Activated CD8-positive, alpha-beta T cell treated with anti-CD3 and anti-CD28 coated beads, Interleukin-2, amount 10 ng/mL, durations not matched to agents 7 days and 5 days (primary cell): ENCODE data around the gene PHF19. TPM values are rescaled to one million over a fixed set of nuclear protein-coding genes. Genes with fewer than 3 reads are reported as not detected.

Experiments
- ATAC-seq: fragments of 150-1000 bp; cut with Tn5 transposase; one replicate; pipeline ENCODE4 v1.10.0; 2021; ENCODE audit warnings: moderate library complexity
- CTCF ChIA-PET: fragments of 350-600 bp; sonication (Branson Sonifier 250); formaldehyde crosslinking; loops from one replicate; lab custom pipeline; 2021; ENCODE audit warnings: antibody characterized with exemption; lab: Charles Lee
- POLR2A ChIA-PET: fragments of 350-600 bp; sonication (Branson Sonifier 250); formaldehyde crosslinking; loops from one replicate; lab custom pipeline; 2021; ENCODE audit warnings: antibody characterized with exemption; lab: Charles Lee
- DNase-seq: peaks from one replicate; pipeline ENCODE4 v3.0.0-alpha.2; 2020
- H3K27ac Mint-ChIP-seq: one replicate; pipeline ENCODE4 v1.8.0; 2021; ENCODE audit warnings: mild to moderate bottlenecking, mixed read lengths
- H3K27me3 Mint-ChIP-seq: one replicate; pipeline ENCODE4 v1.8.0; 2021; ENCODE audit warnings: low read depth, mixed read lengths
- H3K36me3 Mint-ChIP-seq: one replicate; pipeline ENCODE4 v1.8.0; 2021; ENCODE audit warnings: low read depth, mixed read lengths
- H3K4me1 Mint-ChIP-seq: one replicate; pipeline ENCODE4 v1.8.0; 2021; ENCODE audit warnings: low read depth, mixed read lengths
- H3K4me3 Mint-ChIP-seq: one replicate; pipeline ENCODE4 v1.8.0; 2021; ENCODE audit warnings: mild to moderate bottlenecking, mixed read lengths
- H3K9me3 Mint-ChIP-seq: one replicate; pipeline ENCODE4 v1.8.0; 2022; ENCODE audit warnings: mixed read lengths; ENCODE audit not compliant: insufficient read depth
- total RNA-seq, 2 experiments: library from RNA; stranded (reverse); gene quantifications; one replicate each; pipeline ENCODE4 v1.2.3, GENCODE V29; 2021

The PHF19 gene
- total RNA-seq, result 100 to 1,000 TPM; 273 to 290 TPM

DNA sequence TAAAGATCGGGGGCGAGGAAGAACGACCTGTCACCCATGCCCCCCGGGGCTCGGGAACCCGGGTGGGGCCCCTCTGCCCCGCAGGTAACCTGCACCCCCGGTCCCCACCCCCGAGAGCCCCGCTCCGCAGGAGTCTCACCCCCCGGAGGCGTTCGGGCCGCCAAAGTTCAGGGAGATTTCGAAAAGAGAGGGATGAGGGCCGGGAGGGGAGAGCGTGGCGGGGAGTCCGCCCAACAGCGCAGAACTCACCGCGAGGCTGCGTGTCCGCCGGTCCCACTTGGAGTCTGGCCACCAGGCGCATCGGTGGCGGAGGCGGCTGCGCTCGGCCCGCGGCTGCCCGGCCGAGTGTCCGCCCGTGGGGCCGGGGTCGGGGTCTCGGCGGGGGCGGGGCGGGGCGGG is at the start of gene PHF19:
Gene PHF19, minus strand, starts transcription at position 347 of the 399 bp plus-strand sequence. CDS start 2,447 bp downstream, outside the sequence.
- CTCF ChIA-PET, result interaction anchor here (1.0 to 5.0 kb wide), 6 partner anchors 19 to 62 kb away, joined by 3 to 23 read pairs (median 3); no protein-coding TSS in a partner anchor
- no peaks in the 10 kb centered on the region for H3K27me3 Mint-ChIP-seq
- peak within 1 kb of the TSS; percentile 88 for H3K4me3 Mint-ChIP-seq
- DNase-seq (peak; percentile 73), ATAC-seq (peak; percentile 32)
- no peaks in the 10 kb centered on the region for H3K9me3 Mint-ChIP-seq
- peaks cover 61% of the 10 kb centered on the region for H3K36me3 Mint-ChIP-seq
- H3K4me1 Mint-ChIP-seq, result peaks cover 79% of the 10 kb centered on the region
- POLR2A ChIA-PET, result interaction anchor here (1.0 to 14.1 kb wide), 9 partner anchors 9 to 198 kb away, joined by 3 to 344 read pairs (median 13); partner anchors contain the start of genes CNTRL and TRAF1
- peak within 1 kb of the TSS; percentile 95 for H3K27ac Mint-ChIP-seq

DNA sequence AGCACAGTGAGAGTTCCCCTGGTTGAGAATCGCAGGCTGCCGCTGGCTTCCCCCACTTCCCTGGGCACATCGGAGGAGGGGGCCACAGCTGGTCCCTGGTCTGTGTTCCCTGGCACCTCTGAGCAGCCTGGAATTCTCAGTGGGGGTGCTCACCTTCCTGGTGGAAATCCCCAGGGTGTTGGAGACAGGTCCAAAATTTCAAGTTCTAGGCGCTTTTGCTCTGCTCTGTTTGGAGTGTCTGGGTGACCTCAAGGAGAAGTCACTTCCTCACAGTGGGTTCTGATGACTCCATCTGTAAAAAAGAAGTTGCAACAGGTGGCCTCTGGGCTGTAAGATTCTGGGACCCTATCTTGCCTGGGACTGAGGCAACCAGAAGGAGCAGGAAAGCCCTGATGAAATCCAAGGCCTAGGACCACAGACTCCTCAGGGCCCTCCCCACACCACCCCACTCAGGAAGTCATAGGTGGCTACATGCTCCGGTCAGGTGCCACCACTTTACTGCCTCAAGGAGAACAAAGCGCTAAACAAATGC is 49.5 kb upstream of the PHF19 start, which contains the start of gene TRAF1:
Gene TRAF1, minus strand, starts transcription at position 400 of the 532 bp plus-strand sequence. CDS start 721 bp downstream, outside the sequence.
- Mint-ChIP-seq H3K27me3 (no peaks in the 10 kb centered on the region), H3K4me3 (peak within 1 kb of the TSS; percentile 90), H3K27ac (peak within 1 kb of the TSS; percentile 95), H3K4me1 (peaks cover 85% of the 10 kb centered on the region), H3K36me3 (peaks cover 63% of the 10 kb centered on the region), H3K9me3 (no peaks in the 10 kb centered on the region)
- POLR2A ChIA-PET, result interaction anchor here (0.8 to 15.6 kb wide), 12 partner anchors 6 to 195 kb away, joined by 3 to 344 read pairs (median 12); partner anchors contain the start of genes CNTRL, PHF19 and PSMD5
- CTCF ChIA-PET, result interaction anchor here (0.7 to 4.9 kb wide), 9 partner anchors 10 to 195 kb away, joined by 3 to 26 read pairs (median 6); partner anchors contain the start of gene PHF19
- ATAC-seq, result peak; percentile 26
- DNase-seq, result peak; percentile 63

DNA sequence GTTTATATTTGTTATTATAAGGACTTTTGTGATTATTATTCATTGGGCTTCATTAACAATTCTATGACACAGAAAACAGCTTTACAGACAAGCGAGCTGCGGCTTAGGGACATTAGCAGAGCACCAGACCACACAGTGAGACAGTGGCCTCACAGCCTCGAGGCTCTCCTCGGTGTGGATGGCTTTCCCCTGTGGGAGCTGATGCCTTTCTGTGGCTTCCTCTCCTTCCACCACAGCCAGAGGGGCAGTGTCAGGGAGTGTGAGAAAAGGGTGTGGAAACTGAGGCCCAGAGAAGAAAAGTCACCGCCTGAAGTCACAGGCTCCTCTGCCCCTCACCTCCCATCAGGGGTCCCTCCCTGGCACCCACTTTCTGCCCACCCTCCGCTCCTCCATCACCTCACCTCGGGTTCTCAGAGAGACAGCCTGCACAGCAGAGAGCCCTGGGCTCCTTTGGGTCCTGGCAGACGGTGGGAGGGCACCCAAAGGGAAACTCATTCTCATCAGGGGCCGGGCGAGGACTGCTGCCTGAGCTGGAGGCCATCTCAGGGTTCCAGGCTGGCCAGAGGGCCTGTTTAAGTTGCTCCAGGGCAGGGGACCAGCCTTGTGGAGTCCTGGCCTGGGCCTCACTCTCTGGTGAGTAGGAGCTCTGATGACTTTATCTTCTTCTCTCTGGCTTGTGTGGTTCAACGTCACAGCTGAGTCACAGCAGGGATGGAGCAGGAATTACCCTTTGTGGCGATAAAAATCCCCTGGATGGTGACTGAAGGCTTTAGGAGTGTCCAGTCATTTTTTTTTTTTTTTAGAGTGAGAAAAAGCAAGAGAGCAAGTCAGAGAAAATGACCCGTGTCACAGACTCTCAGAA is 48.8 kb upstream of the PHF19 start:
- ChIA-PET CTCF (interaction anchor here (0.7 to 4.9 kb wide), 11 partner anchors 7 to 196 kb away, joined by 3 to 26 read pairs (median 6); partner anchors contain the start of gene PHF19), POLR2A (interaction anchor here (0.8 to 15.6 kb wide), 13 partner anchors 7 to 149 kb away, joined by 3 to 344 read pairs (median 7); partner anchors contain the start of genes CNTRL and PHF19)
- Mint-ChIP-seq H3K27me3 (no peaks in the 10 kb centered on the region), H3K4me3 (peak overlapping the region; percentile 90), H3K27ac (peak overlapping the region; percentile 95), H3K4me1 (peaks cover 85% of the 10 kb centered on the region), H3K9me3 (no peaks in the 10 kb centered on the region), H3K36me3 (peaks cover 66% of the 10 kb centered on the region)
- ATAC-seq, result peak; percentile 37
- peak; percentile 68 for DNase-seq

DNA sequence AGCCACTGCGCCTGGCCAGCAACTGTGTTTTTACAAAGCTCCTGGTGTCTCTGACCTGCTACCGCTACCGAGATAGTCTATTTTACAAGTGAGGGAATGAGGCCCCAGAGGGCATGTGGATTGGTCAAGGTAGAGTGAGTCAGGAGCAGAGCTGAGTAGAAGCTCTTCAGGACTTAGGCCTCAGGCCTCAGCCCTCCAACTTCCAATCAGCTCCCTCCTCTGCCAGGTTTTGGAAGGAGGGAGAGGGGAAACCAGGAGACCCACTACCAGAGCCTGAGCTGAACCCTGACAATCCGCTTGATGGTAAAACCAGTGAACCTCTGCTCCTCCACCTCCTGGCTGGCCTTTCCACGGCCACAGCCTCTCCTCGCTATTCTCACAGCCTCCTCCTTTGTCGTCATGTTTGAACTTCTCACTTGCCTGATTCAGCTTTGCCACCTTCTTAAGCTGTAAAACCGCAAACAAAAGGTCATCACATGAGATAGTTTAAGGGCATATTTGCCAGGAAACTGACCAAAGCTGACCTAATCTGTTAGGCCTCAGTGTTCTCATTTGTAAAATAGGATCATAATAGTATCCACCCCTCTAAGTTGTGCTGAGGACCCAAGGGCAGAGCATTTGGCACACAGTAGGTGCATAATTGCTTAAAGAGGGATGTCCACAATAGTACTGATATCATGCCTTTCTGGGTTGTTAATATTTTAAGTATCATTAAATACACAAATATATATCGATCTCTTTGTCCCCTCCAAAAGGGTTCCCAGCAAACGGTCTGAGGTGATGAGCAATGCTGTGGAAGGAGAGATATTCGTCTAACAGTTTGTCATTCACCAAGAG is 47.9 kb upstream of the PHF19 start:
- peaks cover 87% of the 10 kb centered on the region for H3K4me1 Mint-ChIP-seq
- POLR2A ChIA-PET, result interaction anchor here (0.6 to 15.6 kb wide), 14 partner anchors 8 to 213 kb away, joined by 3 to 344 read pairs (median 6); partner anchors contain the start of gene PHF19
- ATAC-seq (no peak), DNase-seq (peak; percentile 36)
- peaks cover 75% of the 10 kb centered on the region for H3K36me3 Mint-ChIP-seq
- no peaks in the 10 kb centered on the region for H3K27me3 Mint-ChIP-seq
- peak overlapping the region; percentile 90 for H3K4me3 Mint-ChIP-seq
- CTCF ChIA-PET, result interaction anchor here (0.8 to 4.9 kb wide), 10 partner anchors 8 to 56 kb away, joined by 3 to 26 read pairs (median 8); partner anchors contain the start of gene PHF19
- H3K27ac Mint-ChIP-seq, result peak overlapping the region; percentile 95
- H3K9me3 Mint-ChIP-seq, result no peaks in the 10 kb centered on the region

DNA sequence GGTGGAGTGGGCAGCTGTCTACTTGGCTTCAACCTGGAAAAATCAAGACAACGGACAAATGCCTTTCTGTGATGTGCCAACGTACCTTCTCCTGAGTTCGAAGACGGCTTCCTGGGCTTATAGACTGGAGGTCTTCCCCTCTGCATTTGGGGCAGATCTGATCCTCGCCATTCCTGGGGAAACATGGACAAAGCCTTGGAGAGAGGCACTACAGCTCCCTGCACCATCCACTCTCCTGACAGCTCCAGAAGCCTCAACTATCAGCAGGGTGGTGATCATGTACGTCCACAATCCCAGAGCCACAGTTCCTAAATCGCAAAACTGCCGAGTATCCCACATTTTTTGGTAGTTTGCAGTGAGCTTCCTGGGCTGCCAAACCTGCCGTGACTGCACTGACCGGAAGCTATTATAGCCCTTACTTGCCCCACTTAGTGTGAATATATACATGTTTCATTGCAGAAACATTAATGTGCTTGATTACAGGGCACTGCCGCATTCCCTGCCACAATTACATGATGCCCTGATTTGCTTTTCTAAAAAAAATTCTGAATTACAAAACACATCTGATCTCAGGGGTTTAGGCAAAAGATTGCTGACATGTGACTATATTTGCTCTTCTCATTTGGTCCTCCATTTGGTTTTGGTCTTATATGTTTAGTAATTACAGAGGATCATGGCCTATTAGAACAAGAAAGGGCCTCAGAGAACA is 46.8 kb upstream of the PHF19 start:
- H3K27me3 Mint-ChIP-seq, result no peaks in the 10 kb centered on the region
- ATAC-seq (no peak), DNase-seq (peak; percentile 20)
- H3K4me3 Mint-ChIP-seq, result peak overlapping the region; percentile 90
- CTCF ChIA-PET, result interaction anchor here (0.7 to 4.9 kb wide), 11 partner anchors 8 to 55 kb away, joined by 3 to 23 read pairs (median 6); partner anchors contain the start of gene PHF19
- no peaks in the 10 kb centered on the region for H3K9me3 Mint-ChIP-seq
- peak overlapping the region; percentile 95 for H3K27ac Mint-ChIP-seq
- POLR2A ChIA-PET, result interaction anchor here (0.7 to 15.6 kb wide), 8 partner anchors 9 to 212 kb away, joined by 3 to 344 read pairs (median 30); partner anchors contain the start of gene PHF19
- peaks cover 86% of the 10 kb centered on the region for H3K36me3 Mint-ChIP-seq
- H3K4me1 Mint-ChIP-seq, result peaks cover 90% of the 10 kb centered on the region

DNA sequence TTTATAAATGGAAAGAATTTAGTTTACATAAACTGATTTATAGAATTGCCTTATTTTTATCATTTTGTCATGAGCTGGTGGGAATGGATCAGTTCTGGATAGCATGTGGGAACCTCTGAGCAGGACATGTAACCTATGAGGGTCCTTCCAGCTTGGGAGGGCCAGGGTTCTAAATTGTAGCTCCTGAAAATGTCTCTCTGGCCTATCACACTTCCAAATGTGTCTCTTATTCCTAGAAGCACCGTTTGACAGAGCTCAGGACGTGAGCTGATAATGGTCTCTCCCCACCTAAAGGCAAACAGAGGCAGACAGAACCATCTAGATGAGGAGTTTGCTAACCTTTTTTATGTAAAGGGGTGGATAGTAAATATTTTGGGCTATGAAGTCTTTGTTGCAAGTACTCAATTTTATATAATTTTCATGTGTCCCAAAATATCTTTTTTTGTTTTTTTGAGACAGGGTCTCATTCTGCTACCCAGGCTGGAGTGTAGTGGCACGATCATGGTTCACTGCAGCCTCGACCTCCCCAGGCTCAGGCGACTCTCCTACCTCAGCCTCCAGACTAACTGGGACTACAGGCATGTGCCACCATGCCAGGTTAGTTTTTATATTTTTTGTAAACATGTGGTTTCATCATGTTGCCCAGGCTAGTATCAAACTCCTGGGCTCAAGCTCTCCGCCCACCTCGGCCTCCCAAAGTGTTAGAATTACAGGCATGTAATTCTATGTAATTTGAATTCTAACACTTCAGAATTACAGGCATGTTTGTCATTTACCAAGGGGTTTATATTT is 45.6 kb upstream of the PHF19 start:
- peak overlapping the region; percentile 95 for H3K27ac Mint-ChIP-seq
- no peak for DNase-seq
- H3K4me1 Mint-ChIP-seq, result peaks cover 91% of the 10 kb centered on the region
- peaks cover 88% of the 10 kb centered on the region for H3K36me3 Mint-ChIP-seq
- CTCF ChIA-PET, result interaction anchor here (0.6 to 4.9 kb wide), 9 partner anchors 9 to 54 kb away, joined by 3 to 20 read pairs (median 7); no protein-coding TSS in a partner anchor
- no peaks in the 10 kb centered on the region for H3K27me3 Mint-ChIP-seq
- POLR2A ChIA-PET, result interaction anchor here (0.8 to 15.6 kb wide), 8 partner anchors 8 to 50 kb away, joined by 4 to 344 read pairs (median 10); partner anchors contain the start of gene PHF19
- no peak for ATAC-seq
- peaks cover 2% of the 10 kb centered on the region for H3K9me3 Mint-ChIP-seq
- peak overlapping the region; percentile 90 for H3K4me3 Mint-ChIP-seq

DNA sequence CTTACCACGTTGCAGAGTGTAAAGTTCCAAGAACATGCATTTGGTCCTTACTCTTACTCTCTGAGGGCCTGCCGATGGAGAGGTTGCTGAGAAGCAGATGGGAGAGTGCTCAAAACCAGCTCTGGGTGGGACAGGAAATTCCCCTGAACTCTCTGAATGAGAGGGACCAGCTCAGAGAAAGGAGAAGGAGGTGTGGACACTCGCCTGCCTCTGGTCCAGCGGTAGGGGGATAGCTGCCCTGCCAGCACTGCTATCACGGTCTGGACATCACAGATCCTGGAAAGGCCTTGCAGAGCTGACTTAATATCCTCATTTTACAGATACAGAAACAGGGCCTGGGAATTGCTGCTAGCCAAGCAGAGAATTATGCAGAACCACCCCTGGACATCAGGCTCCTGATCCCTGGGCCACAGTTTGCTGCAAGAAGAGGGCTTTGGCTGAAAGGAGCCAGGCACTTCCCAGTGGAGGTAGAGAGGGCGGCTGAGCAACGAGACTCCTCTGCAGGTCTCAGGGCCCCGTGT is 44.7 kb upstream of the PHF19 start:
- ATAC-seq, result no peak
- H3K36me3 Mint-ChIP-seq, result peaks cover 97% of the 10 kb centered on the region
- ChIA-PET POLR2A (interaction anchor here (1.0 to 15.6 kb wide), 6 partner anchors 9 to 49 kb away, joined by 3 to 344 read pairs (median 59); partner anchors contain the start of gene PHF19), CTCF (interaction anchor here (1.1 to 2.8 kb wide), 9 partner anchors 10 to 60 kb away, joined by 4 to 14 read pairs (median 7); no protein-coding TSS in a partner anchor)
- no peaks in the 10 kb centered on the region for H3K27me3 Mint-ChIP-seq
- peaks cover 91% of the 10 kb centered on the region for H3K4me1 Mint-ChIP-seq
- no peak for DNase-seq
- H3K27ac Mint-ChIP-seq, result peak overlapping the region; percentile 95
- peaks cover 5% of the 10 kb centered on the region for H3K9me3 Mint-ChIP-seq
- peak overlapping the region; percentile 90 for H3K4me3 Mint-ChIP-seq

DNA sequence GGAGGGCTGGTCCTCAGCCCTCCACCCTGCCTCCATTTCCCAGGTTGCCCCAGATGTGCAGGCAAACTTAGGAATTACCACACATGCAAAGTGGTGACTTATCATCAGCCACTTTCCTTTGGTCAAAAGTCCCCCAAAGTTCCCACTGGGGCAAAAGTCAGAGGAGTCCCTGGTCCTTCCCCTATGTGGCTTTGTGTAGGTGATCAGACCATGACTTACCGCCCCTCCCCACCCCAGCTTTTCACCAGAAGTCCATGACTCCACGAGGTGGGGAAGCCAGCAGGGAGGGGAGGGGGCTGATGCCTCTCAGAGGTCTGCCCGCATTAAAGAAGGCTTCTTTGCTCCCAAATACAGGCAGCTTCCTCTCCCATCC is 43.8 kb upstream of the PHF19 start:
- ATAC-seq, result no peak
- peak overlapping the region; percentile 90 for H3K4me3 Mint-ChIP-seq
- H3K36me3 Mint-ChIP-seq, result peaks cover 97% of the 10 kb centered on the region
- CTCF ChIA-PET, result interaction anchor here (1.0 to 2.8 kb wide), 7 partner anchors 8 to 61 kb away, joined by 4 to 14 read pairs (median 7); no protein-coding TSS in a partner anchor
- peaks cover 5% of the 10 kb centered on the region for H3K9me3 Mint-ChIP-seq
- H3K27me3 Mint-ChIP-seq, result no peaks in the 10 kb centered on the region
- no peak for DNase-seq
- peaks cover 93% of the 10 kb centered on the region for H3K4me1 Mint-ChIP-seq
- H3K27ac Mint-ChIP-seq, result peak overlapping the region; percentile 95
- POLR2A ChIA-PET, result interaction anchor here (0.5 to 15.6 kb wide), 7 partner anchors 8 to 193 kb away, joined by 3 to 344 read pairs (median 3); partner anchors contain the start of gene PHF19
